ENCODE results near the gene RSPO3. TPM values are rescaled to one million over a fixed set of nuclear protein-coding genes. Genes with fewer than 3 reads are reported as not detected.

Gene RSPO3
- total RNA-seq, 1 experiment from 2014 or later = not detected

- CTCF ChIA-PET = no interaction called here
- Histone ChIP-seq H3K4me2 (ENCODE audit: low read length) (no peak overlapping the region), H4K20me1 (ENCODE audit: low read length) (no peaks in the 10 kb centered on the region), H3K9me3 (ENCODE audit: low read length) (no peaks in the 10 kb centered on the region), H3F3A (ENCODE audit: low read length, unreplicated experiment) (no peaks in the 10 kb centered on the region), H3K4me1 (ENCODE audit: insufficient read depth, low read length) (no peaks in the 10 kb centered on the region), H3K9ac (ENCODE audit: low read length) (no peak overlapping the region), H3K36me3 (ENCODE audit: low read depth, low read length) (no peaks in the 10 kb centered on the region), H3K4me3 (ENCODE audit: low read length) (no peak overlapping the region), H3K79me2 (ENCODE audit: low read length) (no peaks in the 10 kb centered on the region), H3K9me2 (replicated peaks; ENCODE audit: low read length) (no peaks in the 10 kb centered on the region), H3K27me3 (ENCODE audit: low read length) (no peaks in the 10 kb centered on the region; the same call in 1 of the 2 replicates), H2AFZ (ENCODE audit: low read length) (no peak overlapping the region), H3K27ac (ENCODE audit: low read length) (no peak overlapping the region)
- intact Hi-C loops (cut with micrococcal nuclease) = no loop called here
- DNase-seq (no peak), ATAC-seq (no peak)
- POLR2A ChIA-PET (ENCODE audit: unreplicated experiment) = no interaction called here
- BruUV-seq (replicated peaks) = no TSS peak
- no peak for TF ChIP-seq EZH2 (IDR thresholded peaks at IDR 0.05; ENCODE audit: low read length, unreplicated experiment)
- no peak for TF ChIP-seq EZH2phosphoT487 (IDR thresholded peaks at IDR 0.05; ENCODE audit: borderline replicate concordance, low read length)
- TF ChIP-seq, protein P1, sequence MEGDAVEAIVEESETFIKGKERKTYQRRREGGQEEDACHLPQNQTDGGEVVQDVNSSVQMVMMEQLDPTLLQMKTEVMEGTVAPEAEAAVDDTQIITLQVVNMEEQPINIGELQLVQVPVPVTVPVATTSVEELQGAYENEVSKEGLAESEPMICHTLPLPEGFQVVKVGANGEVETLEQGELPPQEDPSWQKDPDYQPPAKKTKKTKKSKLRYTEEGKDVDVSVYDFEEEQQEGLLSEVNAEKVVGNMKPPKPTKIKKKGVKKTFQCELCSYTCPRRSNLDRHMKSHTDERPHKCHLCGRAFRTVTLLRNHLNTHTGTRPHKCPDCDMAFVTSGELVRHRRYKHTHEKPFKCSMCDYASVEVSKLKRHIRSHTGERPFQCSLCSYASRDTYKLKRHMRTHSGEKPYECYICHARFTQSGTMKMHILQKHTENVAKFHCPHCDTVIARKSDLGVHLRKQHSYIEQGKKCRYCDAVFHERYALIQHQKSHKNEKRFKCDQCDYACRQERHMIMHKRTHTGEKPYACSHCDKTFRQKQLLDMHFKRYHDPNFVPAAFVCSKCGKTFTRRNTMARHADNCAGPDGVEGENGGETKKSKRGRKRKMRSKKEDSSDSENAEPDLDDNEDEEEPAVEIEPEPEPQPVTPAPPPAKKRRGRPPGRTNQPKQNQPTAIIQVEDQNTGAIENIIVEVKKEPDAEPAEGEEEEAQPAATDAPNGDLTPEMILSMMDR (conservative IDR thresholded peaks at IDR 0.05; ENCODE audit: low read depth, low read length) = no peak
These were observed 45.6 kb downstream of the RSPO3 start for GRCh38 chr6:127164036-127164435.

- POLR2A ChIA-PET (ENCODE audit: unreplicated experiment) = no interaction called here
- ATAC-seq (no peak), DNase-seq (no peak)
- TF ChIP-seq, protein P1 (conservative IDR thresholded peaks at IDR 0.05; ENCODE audit: low read depth, low read length) = no peak
- TF ChIP-seq EZH2phosphoT487 (IDR thresholded peaks at IDR 0.05; ENCODE audit: borderline replicate concordance, low read length) (no peak), EZH2 (IDR thresholded peaks at IDR 0.05; ENCODE audit: low read length, unreplicated experiment) (no peak)
- no peaks in the 10 kb centered on the region; the same call in 1 of the 2 replicates for H3K27me3 ChIP-seq (ENCODE audit: low read length)
- intact Hi-C loops (cut with micrococcal nuclease) = no loop called here
- H3K9ac ChIP-seq (ENCODE audit: low read length) = no peak overlapping the region
- no peaks in the 10 kb centered on the region for H3K4me1 ChIP-seq (ENCODE audit: insufficient read depth, low read length)
- H3K79me2 ChIP-seq (ENCODE audit: low read length) = no peaks in the 10 kb centered on the region
- CTCF ChIA-PET = no interaction called here
- H3K4me2 ChIP-seq (ENCODE audit: low read length) = no peak overlapping the region
- H3F3A ChIP-seq (ENCODE audit: low read length, unreplicated experiment) = no peaks in the 10 kb centered on the region
- H3K9me3 ChIP-seq (ENCODE audit: low read length) = no peaks in the 10 kb centered on the region
- no peak overlapping the region for H3K27ac ChIP-seq (ENCODE audit: low read length)
- no peaks in the 10 kb centered on the region for H3K36me3 ChIP-seq (ENCODE audit: low read depth, low read length)
- H3K9me2 ChIP-seq (replicated peaks; ENCODE audit: low read length) = no peaks in the 10 kb centered on the region
- H4K20me1 ChIP-seq (ENCODE audit: low read length) = no peaks in the 10 kb centered on the region
- no peak overlapping the region for H2AFZ ChIP-seq (ENCODE audit: low read length)
- no TSS peak for BruUV-seq (replicated peaks)
- no peak overlapping the region for H3K4me3 ChIP-seq (ENCODE audit: low read length)
These were observed 46.1 kb downstream of the RSPO3 start for GRCh38 chr6:127164565-127164964.

DNA sequence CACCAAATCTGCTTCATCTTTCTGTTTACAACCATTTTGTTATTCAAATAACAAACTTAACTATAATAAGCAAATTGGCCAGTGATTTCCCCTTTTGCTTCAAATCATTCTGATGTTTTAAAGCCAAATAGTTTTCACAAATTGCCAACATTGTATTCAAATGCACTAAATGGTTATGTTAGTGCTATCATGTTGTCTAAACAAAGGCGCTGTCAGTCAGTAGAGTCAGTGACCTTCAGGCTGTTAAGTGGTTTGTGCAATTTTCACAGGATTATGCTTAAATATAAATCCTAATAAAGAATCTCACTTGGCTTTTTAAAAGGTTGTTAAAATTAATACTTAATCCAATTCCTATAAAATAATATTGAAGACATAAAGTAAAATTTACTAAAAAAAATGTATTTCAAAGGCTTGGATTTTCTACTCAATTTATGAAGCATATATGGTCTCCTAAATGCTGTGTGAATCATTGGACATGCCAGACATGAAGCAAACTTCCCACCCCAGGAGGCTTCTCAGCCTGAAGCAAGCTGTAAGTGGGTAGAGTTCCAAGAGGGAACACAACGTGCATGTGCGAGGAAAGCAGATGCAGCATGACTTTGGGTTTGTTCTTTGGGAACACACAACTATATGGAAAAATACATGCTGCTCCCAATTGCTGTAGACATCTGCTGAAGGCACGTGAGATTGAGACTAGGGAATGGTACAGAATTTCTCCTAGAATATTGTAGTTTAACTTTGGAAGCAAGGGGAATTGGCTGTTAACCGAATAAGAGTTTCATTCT, 54.9 kb downstream of the RSPO3 start:
- no peak overlapping the region for H2AFZ ChIP-seq (ENCODE audit: low read length)
- no TSS peak for BruUV-seq (replicated peaks)
- no peak overlapping the region for H3K4me2 ChIP-seq (ENCODE audit: low read length)
- CTCF ChIA-PET = no interaction called here
- H4K20me1 ChIP-seq (ENCODE audit: low read length) = no peaks in the 10 kb centered on the region
- TF ChIP-seq, protein P1 (conservative IDR thresholded peaks at IDR 0.05; ENCODE audit: low read depth, low read length) = no peak
- TF ChIP-seq EZH2phosphoT487 (IDR thresholded peaks at IDR 0.05; ENCODE audit: borderline replicate concordance, low read length) (no peak), EZH2 (IDR thresholded peaks at IDR 0.05; ENCODE audit: low read length, unreplicated experiment) (no peak)
- H3K9me3 ChIP-seq (ENCODE audit: low read length) = no peaks in the 10 kb centered on the region
- H3K9me2 ChIP-seq (replicated peaks; ENCODE audit: low read length) = no peaks in the 10 kb centered on the region
- no peak overlapping the region for H3K9ac ChIP-seq (ENCODE audit: low read length)
- no peaks in the 10 kb centered on the region for H3K4me1 ChIP-seq (ENCODE audit: insufficient read depth, low read length)
- DNase-seq = no peak
- no peaks in the 10 kb centered on the region for H3K79me2 ChIP-seq (ENCODE audit: low read length)
- peaks cover 2% of the 10 kb centered on the region; the same call in 1 of the 2 replicates for H3K27me3 ChIP-seq (ENCODE audit: low read length)
- H3K36me3 ChIP-seq (ENCODE audit: low read depth, low read length) = no peaks in the 10 kb centered on the region
- no peak for ATAC-seq
- H3K27ac ChIP-seq (ENCODE audit: low read length) = no peak overlapping the region
- H3K4me3 ChIP-seq (ENCODE audit: low read length) = no peak overlapping the region
- intact Hi-C loops (cut with micrococcal nuclease) = no loop called here
- H3F3A ChIP-seq (ENCODE audit: low read length, unreplicated experiment) = no peaks in the 10 kb centered on the region
- POLR2A ChIA-PET (ENCODE audit: unreplicated experiment) = no interaction called here

Measured in PC-3 (cell line).